Smooth muscle cell (in vitro differentiated cells): ENCODE measurements around the gene FAM174B. TPM values are rescaled to one million over a fixed set of nuclear protein-coding genes. Genes with fewer than 3 reads are reported as not detected.

Experiments
- DNase-seq: peaks from one replicate; lab custom pipeline; 2025; ENCODE audit not compliant: unreplicated experiment; lab: John Stamatoyannopoulos, UW
- H2AFZ ChIP-seq: fragments of 200-600 bp; sonication (generic); 2 replicates; pipeline ENCODE4 v1.6.0; 2016; ENCODE audit warnings: antibody characterized with exemption, low read depth, mild to moderate bottlenecking
- H3F3A ChIP-seq: fragments of 200-600 bp; sonication (generic); 2 replicates; pipeline ENCODE4 v1.6.0; 2017; ENCODE audit warnings: antibody characterized with exemption, low read depth
- H3K27ac ChIP-seq: fragments of 200-600 bp; sonication (generic); 2 replicates; pipeline ENCODE4 v1.5.1; 2016; ENCODE audit warnings: low read depth, mild to moderate bottlenecking
- H3K27me3 ChIP-seq: fragments of 200-600 bp; sonication (generic); 2 replicates; pipeline ENCODE4 v1.6.1; 2016; ENCODE audit warnings: low read depth, mild to moderate bottlenecking
- H3K36me3 ChIP-seq: fragments of 200-600 bp; sonication (generic); 2 replicates; pipeline ENCODE4 v1.5.1; 2016; ENCODE audit warnings: low read depth
- H3K4me1 ChIP-seq: fragments of 200-600 bp; sonication (generic); 2 replicates; pipeline ENCODE4 v1.5.1; 2016; ENCODE audit warnings: low read depth
- H3K4me2 ChIP-seq: fragments of 200-600 bp; sonication (generic); 2 replicates; pipeline ENCODE4 v1.6.0; 2016; ENCODE audit warnings: mild to moderate bottlenecking
- H3K4me3 ChIP-seq: fragments of 200-600 bp; sonication (generic); 2 replicates; pipeline ENCODE4 v1.5.1; 2016; ENCODE audit warnings: mild to moderate bottlenecking
- H3K79me2 ChIP-seq: fragments of 200-600 bp; sonication (generic); 2 replicates; pipeline ENCODE4 v1.6.0; 2016; ENCODE audit warnings: low read depth, mild to moderate bottlenecking
- H3K9ac ChIP-seq: fragments of 200-600 bp; sonication (generic); 2 replicates; pipeline ENCODE4 v1.6.0; 2016; ENCODE audit warnings: low read depth
- H3K9me3 ChIP-seq: fragments of 200-600 bp; sonication (generic); replicated peaks from 2 replicates; pipeline ENCODE4 v1.5.1; 2016; ENCODE audit warnings: low read depth
- H4K20me1 ChIP-seq: fragments of 200-600 bp; sonication (generic); 2 replicates; pipeline ENCODE4 v1.6.0; 2016; ENCODE audit warnings: low read depth
- CTCF ChIP-seq: fragments of 200-600 bp; sonication (generic); IDR thresholded peaks from 2 replicates; pipeline ENCODE4 v1.5.1; 2017; ENCODE audit warnings: borderline replicate concordance, mild to moderate bottlenecking, antibody characterized with exemption; ENCODE audit not compliant: insufficient read depth, poor library complexity, severe bottlenecking
- WGBS: methylation state at CpG from one replicate; pipeline ENCODE4 v1.1.7; 2016; ENCODE audit warnings: low lambda C conversion rate; 5-methylcytosine and 5-hydroxymethylcytosine counted together
- polyA plus RNA-seq: library from polyadenylated mRNA; unstranded; fragments of >200 nt; fragmentation: Nextera tagmentation; extraction: Ambion mirVana; gene quantifications from 2 replicates; pipeline ENCODE4 v1.2.1, GENCODE V29; 2016
- total RNA-seq: library from RNA; depleted of rRNA; stranded (reverse); fragments of >200 nt; gene quantifications from 2 replicates; pipeline ENCODE4 v1.2.3, GENCODE V29; 2014

Gene FAM174B
- total and polyA plus RNA-seq, 2 experiments from 2014 or later, result 2.0 to 2.1 TPM

GRCh38 chr15:92675485-92675884 is 19.9 kb upstream of the FAM174B start:
- Histone ChIP-seq H3K4me2 (no peak overlapping the region), H3K4me3 (no peak overlapping the region), H3K9me3 (no peaks in the 10 kb centered on the region), H3K36me3 (no peaks in the 10 kb centered on the region), H2AFZ (no peak overlapping the region), H3K27me3 (no peaks in the 10 kb centered on the region), H3K79me2 (no peaks in the 10 kb centered on the region), H3F3A (no peaks in the 10 kb centered on the region), H3K27ac (no peak overlapping the region), H3K9ac (no peak overlapping the region), H3K4me1 (no peaks in the 10 kb centered on the region), H4K20me1 (no peaks in the 10 kb centered on the region)
- TF ChIP-seq CTCF, result no peak
- 88% methylated on average over 4 of the region's 4 CpGs for WGBS
- no peak for DNase-seq

GRCh38 chr15:92674347-92674746 is 18.8 kb upstream of the FAM174B start:
- Histone ChIP-seq H3K27me3 (no peaks in the 10 kb centered on the region), H3K36me3 (no peaks in the 10 kb centered on the region), H3K4me1 (peaks cover 5% of the 10 kb centered on the region), H3K4me2 (no peak overlapping the region), H4K20me1 (no peaks in the 10 kb centered on the region), H3K4me3 (no peak overlapping the region), H3K79me2 (no peaks in the 10 kb centered on the region), H3K9me3 (no peaks in the 10 kb centered on the region), H3K27ac (no peak overlapping the region), H2AFZ (no peak overlapping the region), H3K9ac (no peak overlapping the region), H3F3A (no peaks in the 10 kb centered on the region)
- WGBS, result 91% methylated on average over 6 of the region's 6 CpGs
- DNase-seq, result no peak
- TF ChIP-seq CTCF, result no peak

DNA sequence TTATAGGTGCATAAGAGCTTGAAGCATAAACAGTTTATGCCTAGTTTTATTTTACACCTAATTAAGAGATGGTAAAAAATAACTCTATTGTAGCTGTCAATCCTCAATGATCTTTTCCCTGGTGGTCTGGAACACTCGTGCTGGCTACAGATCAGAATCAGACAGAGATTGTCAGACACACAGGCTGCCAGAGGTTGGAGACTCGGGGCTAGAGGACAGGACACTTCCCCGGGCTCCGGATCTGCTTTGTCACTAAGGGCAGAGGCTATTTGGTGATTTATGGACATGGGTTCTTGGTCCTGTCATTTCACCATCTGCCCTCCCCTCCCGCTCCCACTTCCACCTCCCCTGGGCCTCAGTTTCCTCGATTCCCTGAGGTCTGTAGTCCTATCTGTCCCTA is 16.5 kb upstream of the FAM174B start:
- H4K20me1 ChIP-seq, result no peaks in the 10 kb centered on the region
- no peak for DNase-seq
- no peak overlapping the region for H3K27ac ChIP-seq
- no peak overlapping the region for H2AFZ ChIP-seq
- no peak overlapping the region for H3K9ac ChIP-seq
- H3K4me1 ChIP-seq, result peaks cover 14% of the 10 kb centered on the region
- no peak overlapping the region for H3K4me2 ChIP-seq
- no peaks in the 10 kb centered on the region for H3K79me2 ChIP-seq
- H3K4me3 ChIP-seq, result no peak overlapping the region
- TF ChIP-seq CTCF, result no peak
- H3K27me3 ChIP-seq, result no peaks in the 10 kb centered on the region
- H3K9me3 ChIP-seq, result no peaks in the 10 kb centered on the region
- no peaks in the 10 kb centered on the region for H3K36me3 ChIP-seq
- no peaks in the 10 kb centered on the region for H3F3A ChIP-seq
- WGBS, result 64% methylated on average over 6 of the region's 6 CpGs

DNA sequence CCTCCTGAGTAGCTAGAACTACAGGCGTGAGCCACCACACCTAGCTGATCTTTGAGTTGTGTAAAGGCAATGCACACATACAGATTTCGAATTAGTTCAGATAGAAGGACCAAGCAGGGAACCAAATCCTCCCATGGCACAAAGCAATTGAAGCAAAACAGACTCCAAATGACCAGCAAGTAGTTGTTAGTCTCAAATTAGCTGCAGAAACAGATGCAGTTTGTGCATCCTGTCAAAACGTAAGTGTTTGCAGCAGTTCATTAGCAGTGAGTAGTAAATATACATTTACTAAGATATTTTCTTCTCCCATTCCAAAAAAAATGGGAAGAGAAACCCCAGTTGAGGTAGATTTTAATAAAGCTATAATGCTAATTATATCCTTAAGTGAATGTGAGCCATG is 15.8 kb upstream of the FAM174B start:
- Histone ChIP-seq H3K27ac (no peak overlapping the region), H4K20me1 (no peaks in the 10 kb centered on the region), H3K9me3 (no peaks in the 10 kb centered on the region), H2AFZ (no peak overlapping the region), H3F3A (no peaks in the 10 kb centered on the region), H3K4me3 (no peak overlapping the region), H3K4me1 (peaks cover 14% of the 10 kb centered on the region), H3K9ac (no peak overlapping the region), H3K4me2 (no peak overlapping the region), H3K36me3 (no peaks in the 10 kb centered on the region), H3K27me3 (no peaks in the 10 kb centered on the region), H3K79me2 (no peaks in the 10 kb centered on the region)
- no peak for TF ChIP-seq CTCF
- WGBS, result 82% methylated on average over 3 of the region's 3 CpGs
- no peak for DNase-seq
